Activated CD4-positive, alpha-beta T cell treated with anti-CD3 and anti-CD28 coated beads, Interleukin-2, amount 10 ng/mL, durations not matched to agents 24 days and 14 days (primary cell): ENCODE measurements around the gene PRSS16. TPM values are rescaled to one million over a fixed set of nuclear protein-coding genes. Genes with fewer than 3 reads are reported as not detected.
A peak's percentile ranks its signal among the peaks of the same experiment; 100 is the strongest.
"Not testable (repeated sequence)": the region's sequence is repeated elsewhere in the genome, so short reads cannot be mapped to it uniquely, and the experiment has no call there.

Experiments
- DNase-seq: peaks from one replicate; pipeline ENCODE4 v3.0.0; 2022
- H3K27ac Mint-ChIP-seq: one replicate; pipeline ENCODE4 v1.8.0; 2022; ENCODE audit warnings: mild to moderate bottlenecking, mixed read lengths
- H3K27me3 Mint-ChIP-seq: one replicate; pipeline ENCODE4 v1.8.0; 2022; ENCODE audit warnings: mixed read lengths
- H3K36me3 Mint-ChIP-seq: one replicate; pipeline ENCODE4 v1.8.0; 2022; ENCODE audit warnings: low read depth, mild to moderate bottlenecking, mixed read lengths
- H3K4me1 Mint-ChIP-seq: one replicate; pipeline ENCODE4 v1.8.0; 2021; ENCODE audit warnings: mixed read lengths
- H3K4me3 Mint-ChIP-seq: one replicate; pipeline ENCODE4 v1.8.0; 2022; ENCODE audit warnings: mild to moderate bottlenecking, moderate library complexity, mixed read lengths
- H3K9me3 Mint-ChIP-seq: one replicate; pipeline ENCODE4 v1.8.0; 2021; ENCODE audit warnings: mixed read lengths
- intact Hi-C: fragments of 100-400 bp; cut with micrococcal nuclease; formaldehyde crosslinking; loops from one replicate; pipeline ENCODE4 v1.15.1; 2023
- total RNA-seq: library from RNA; stranded (reverse); gene quantifications from 2 replicates; pipeline ENCODE4 v1.2.3, GENCODE V29; 2022

The PRSS16 gene
- total RNA-seq, 1 donor from 2014 or later: not detected

GRCh38 chr6:27255866-27256265 is 8.4 kb downstream of the PRSS16 start:
- Mint-ChIP-seq H3K4me1 (peaks cover 11% of the 10 kb centered on the region), H3K36me3 (no peaks in the 10 kb centered on the region), H3K27me3 (peaks cover 52% of the 10 kb centered on the region), H3K9me3 (no peaks in the 10 kb centered on the region), H3K4me3 (no peak overlapping the region), H3K27ac (no peak overlapping the region)
- no peak for DNase-seq
- intact Hi-C loops: no loop called here

DNA sequence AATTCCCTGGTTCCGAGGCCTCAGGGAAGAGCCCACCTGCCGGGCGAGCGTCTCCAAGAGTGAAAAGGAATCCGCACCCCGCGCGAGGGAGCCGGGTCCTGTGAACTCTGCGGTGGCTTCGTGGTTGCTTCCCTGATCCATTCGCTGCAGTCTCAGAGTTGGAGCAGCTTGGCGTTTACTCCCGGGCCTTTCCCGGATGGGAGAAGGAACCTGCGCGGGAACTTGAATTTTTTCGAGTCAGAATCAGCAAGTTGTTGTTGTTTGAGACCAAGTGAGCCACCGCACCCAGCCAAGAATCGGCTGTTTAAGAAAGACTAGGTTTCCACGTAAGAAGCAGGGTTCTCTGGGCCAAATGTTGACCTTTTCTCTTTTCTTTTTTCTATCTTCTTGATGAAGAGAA is 12.9 kb downstream of the PRSS16 start:
- Mint-ChIP-seq H3K4me1 (no peaks in the 10 kb centered on the region), H3K4me3 (no peak overlapping the region), H3K36me3 (no peaks in the 10 kb centered on the region), H3K9me3 (no peaks in the 10 kb centered on the region), H3K27ac (no peak overlapping the region), H3K27me3 (peaks cover 40% of the 10 kb centered on the region)
- no peak for DNase-seq
- intact Hi-C loops: no loop called here

GRCh38 chr6:27260836-27261375 is 13.4 kb downstream of the PRSS16 start:
- intact Hi-C loops: no loop called here
- Mint-ChIP-seq H3K4me3 (no peak overlapping the region), H3K27ac (no peak overlapping the region), H3K4me1 (no peaks in the 10 kb centered on the region), H3K36me3 (no peaks in the 10 kb centered on the region), H3K27me3 (peaks cover 35% of the 10 kb centered on the region), H3K9me3 (no peaks in the 10 kb centered on the region)
- no peak for DNase-seq

- DNase-seq: no peak
- Mint-ChIP-seq H3K9me3 (peaks cover 3% of the 10 kb centered on the region), H3K4me3 (no peak overlapping the region), H3K4me1 (peaks cover 2% of the 10 kb centered on the region), H3K27me3 (peaks cover 41% of the 10 kb centered on the region), H3K27ac (no peak overlapping the region), H3K36me3 (no peaks in the 10 kb centered on the region)
- intact Hi-C loops: no loop called here
Measured at GRCh38 chr6:27263886-27264285, 16.4 kb downstream of the PRSS16 start.

DNA sequence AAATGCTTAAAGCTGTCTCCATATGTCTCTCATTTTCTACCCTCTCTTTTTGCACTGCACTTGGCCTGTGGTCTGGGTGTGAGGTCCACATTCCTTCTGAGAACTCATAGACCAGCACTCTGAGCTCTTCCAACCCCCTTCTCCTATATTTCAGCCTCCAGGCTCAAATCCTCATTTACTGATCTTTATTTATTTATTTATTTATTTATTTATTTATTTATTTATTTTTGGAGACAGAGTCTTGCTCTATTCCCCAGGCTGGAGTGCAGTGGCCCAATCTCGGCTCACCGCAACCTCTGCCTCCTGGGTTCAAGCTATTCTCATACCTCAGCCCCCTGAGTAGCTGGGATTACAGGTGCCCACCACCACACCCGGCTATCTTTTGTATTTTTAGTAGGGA is 19.5 kb downstream of the PRSS16 start:
- H3K4me3 Mint-ChIP-seq, intact Hi-C loops, H3K4me1 Mint-ChIP-seq, H3K9me3 Mint-ChIP-seq, H3K27ac Mint-ChIP-seq, H3K36me3 Mint-ChIP-seq, DNase-seq: not testable (repeated sequence)
- H3K27me3 Mint-ChIP-seq: peaks cover 32% of the 10 kb centered on the region

- no peak for DNase-seq
- no peak overlapping the region for H3K4me3 Mint-ChIP-seq
Measured at GRCh38 chr6:27267857-27268434, 20.4 kb downstream of the PRSS16 start.

GRCh38 chr6:27268803-27269202 is 21.3 kb downstream of the PRSS16 start:
- peaks cover 3% of the 10 kb centered on the region for H3K9me3 Mint-ChIP-seq
- no peak for DNase-seq
- peaks cover 31% of the 10 kb centered on the region for H3K27me3 Mint-ChIP-seq
- no peak overlapping the region for H3K27ac Mint-ChIP-seq
- no peaks in the 10 kb centered on the region for H3K36me3 Mint-ChIP-seq
- intact Hi-C loops: no loop called here
- peaks cover 2% of the 10 kb centered on the region for H3K4me1 Mint-ChIP-seq
- no peak overlapping the region for H3K4me3 Mint-ChIP-seq

More at GRCh38 chr6:27267857-27268434, 20.4 kb downstream of the PRSS16 start:
- intact Hi-C loops: no loop called here
- peaks cover 2% of the 10 kb centered on the region for H3K4me1 Mint-ChIP-seq
- H3K27me3 Mint-ChIP-seq: peaks cover 30% of the 10 kb centered on the region
- H3K27ac Mint-ChIP-seq: no peak overlapping the region
- no peaks in the 10 kb centered on the region for H3K36me3 Mint-ChIP-seq
- H3K9me3 Mint-ChIP-seq: peaks cover 3% of the 10 kb centered on the region

DNA sequence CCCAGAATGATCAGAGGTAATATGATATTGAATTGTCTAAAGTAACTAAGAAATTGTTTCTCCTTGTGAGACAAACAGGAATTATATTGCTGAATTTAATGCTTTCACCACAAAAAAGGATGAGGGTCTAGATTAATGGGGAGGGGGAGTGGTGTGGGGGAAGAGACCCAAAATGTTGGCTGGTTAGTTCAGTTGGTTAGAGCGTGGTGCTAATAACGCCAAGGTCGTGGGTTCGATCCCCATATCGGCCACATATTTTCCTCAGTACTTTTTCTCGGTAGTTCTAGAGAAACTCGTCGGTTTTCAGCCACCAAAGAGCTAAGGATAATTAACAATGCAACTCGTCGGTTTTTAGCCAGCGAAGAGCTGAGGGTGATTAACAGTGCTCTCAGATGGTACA is 26.3 kb downstream of the PRSS16 start:
- no peak overlapping the region for H3K27ac Mint-ChIP-seq
- peaks cover 36% of the 10 kb centered on the region for H3K27me3 Mint-ChIP-seq
- no peaks in the 10 kb centered on the region for H3K4me1 Mint-ChIP-seq
- intact Hi-C loops: no loop called here
- no peak overlapping the region for H3K4me3 Mint-ChIP-seq
- H3K36me3 Mint-ChIP-seq: no peaks in the 10 kb centered on the region
- H3K9me3 Mint-ChIP-seq: peaks cover 5% of the 10 kb centered on the region
- no peak for DNase-seq

- Mint-ChIP-seq H3K9me3 (peaks cover 11% of the 10 kb centered on the region), H3K27me3 (peaks cover 39% of the 10 kb centered on the region), H3K4me1 (peaks cover 5% of the 10 kb centered on the region), H3K4me3 (no peak overlapping the region), H3K36me3 (peaks cover 3% of the 10 kb centered on the region), H3K27ac (no peak overlapping the region)
- DNase-seq: no peak
- intact Hi-C loops: no loop called here
Measured at GRCh38 chr6:27275025-27275956, 27.8 kb downstream of the PRSS16 start.

DNA sequence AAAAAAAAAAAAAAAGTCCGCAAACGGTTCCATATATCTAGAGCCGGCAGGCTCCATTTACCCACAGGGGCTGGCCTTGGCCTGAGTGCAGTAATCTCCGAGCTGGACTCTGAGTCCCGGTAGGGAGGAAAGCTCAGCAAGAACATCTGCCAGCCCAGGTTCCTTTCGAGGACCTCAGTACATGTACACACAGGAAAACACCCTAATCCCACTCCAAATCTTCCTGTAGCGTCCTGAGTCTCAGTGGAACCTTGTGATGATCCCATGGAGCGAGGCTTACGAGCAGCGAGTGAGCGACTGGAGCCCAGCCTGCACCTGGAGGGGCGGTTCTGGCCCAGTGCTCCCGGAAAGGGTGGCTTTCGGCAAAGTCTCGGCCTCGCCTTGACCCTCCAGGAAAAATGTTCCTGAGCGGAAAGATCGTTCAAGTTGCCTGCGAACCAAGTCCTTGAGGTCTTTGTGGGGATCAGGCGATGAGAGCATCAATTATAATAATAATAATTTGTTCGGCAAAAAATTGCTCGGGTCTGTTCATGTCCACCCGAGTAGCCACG is 32.1 kb downstream of the PRSS16 start:
- intact Hi-C loops: loop anchor here (5.0 to 10.0 kb wide), 3 partner anchors 42 to 1535 kb away; no protein-coding TSS in a partner anchor
- H3K4me1 Mint-ChIP-seq: peaks cover 11% of the 10 kb centered on the region
- H3K36me3 Mint-ChIP-seq: peaks cover 6% of the 10 kb centered on the region
- H3K4me3 Mint-ChIP-seq: peak overlapping the region; percentile 63
- H3K27ac Mint-ChIP-seq: no peak overlapping the region
- H3K9me3 Mint-ChIP-seq: peaks cover 37% of the 10 kb centered on the region
- H3K27me3 Mint-ChIP-seq: peaks cover 58% of the 10 kb centered on the region
- DNase-seq: no peak

GRCh38 chr6:27280064-27280539 is 32.6 kb downstream of the PRSS16 start:
- Mint-ChIP-seq H3K4me3 (peak overlapping the region; percentile 57), H3K36me3 (peaks cover 9% of the 10 kb centered on the region), H3K27ac (no peak overlapping the region), H3K27me3 (peaks cover 61% of the 10 kb centered on the region), H3K9me3 (peaks cover 41% of the 10 kb centered on the region), H3K4me1 (peaks cover 11% of the 10 kb centered on the region)
- intact Hi-C loops: loop anchor here (5.0 to 10.0 kb wide), 3 partner anchors 43 to 1535 kb away; no protein-coding TSS in a partner anchor
- peak; percentile 69 for DNase-seq

- intact Hi-C loops: loop anchor here (5.0 to 10.0 kb wide), 3 partner anchors 43 to 1534 kb away; no protein-coding TSS in a partner anchor
- peaks cover 46% of the 10 kb centered on the region for H3K9me3 Mint-ChIP-seq
- H3K4me3 Mint-ChIP-seq: no peak overlapping the region
- peaks cover 11% of the 10 kb centered on the region for H3K4me1 Mint-ChIP-seq
- DNase-seq: no peak
- peaks cover 9% of the 10 kb centered on the region for H3K36me3 Mint-ChIP-seq
- H3K27me3 Mint-ChIP-seq: peaks cover 65% of the 10 kb centered on the region
- no peak overlapping the region for H3K27ac Mint-ChIP-seq
Measured at GRCh38 chr6:27280540-27281000, 33.1 kb downstream of the PRSS16 start.

DNA sequence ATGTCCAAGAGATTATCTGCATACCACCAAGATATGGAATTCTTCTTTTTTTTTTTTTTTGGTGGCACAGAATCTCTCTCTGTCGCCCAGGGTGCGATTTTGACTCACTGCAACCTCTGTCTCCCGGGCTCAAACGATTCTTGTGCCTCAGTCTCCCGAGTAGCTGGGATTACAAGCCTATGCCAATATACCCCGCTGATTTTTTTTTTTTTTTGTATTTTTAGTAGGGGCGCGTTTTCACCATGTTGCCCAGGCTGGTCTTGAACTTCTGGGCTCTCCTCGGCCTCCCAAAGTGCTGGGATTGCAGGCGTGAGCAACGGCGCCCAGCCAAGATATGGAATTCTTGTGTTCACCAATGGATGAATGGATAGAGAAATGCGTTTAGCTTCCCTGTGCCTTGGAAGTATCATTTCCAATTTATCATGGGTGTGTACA is 33.6 kb downstream of the PRSS16 start:
- Mint-ChIP-seq H3K27me3 (peaks cover 66% of the 10 kb centered on the region), H3K9me3 (peaks cover 51% of the 10 kb centered on the region)
- intact Hi-C loops: loop anchor here (5.0 to 10.0 kb wide), 3 partner anchors 44 to 1534 kb away; no protein-coding TSS in a partner anchor

More for the DNA sequence above, 33.6 kb downstream of the PRSS16 start:
- Mint-ChIP-seq H3K4me1 (peaks cover 11% of the 10 kb centered on the region), H3K36me3 (peaks cover 13% of the 10 kb centered on the region), H3K4me3 (no peak overlapping the region), H3K27ac (no peak overlapping the region)
- no peak for DNase-seq
